Sciatic nerve (tissue), 2 donors: Measurements from ENCODE around the gene CYP2A6. TPM values are rescaled to one million over a fixed set of nuclear protein-coding genes. Genes with fewer than 3 reads are reported as not detected.
"Not testable (repeated sequence)": the region's sequence is repeated elsewhere in the genome, so short reads cannot be mapped to it uniquely, and the experiment has no call there.

Experiments used
- ATAC-seq: fragments of 200-7000 bp; cut with Tn5 transposase; one replicate; pipeline ENCODE4 v1.9.1; 2020; ENCODE audit warnings: mild to moderate bottlenecking, moderate library complexity
- DNase-seq: peaks from one replicate; pipeline ENCODE4 v3.0.0-alpha.2; 2020; ENCODE audit warnings: low spot score
- intact Hi-C: fragments of 100-400 bp; cut with DNase I; formaldehyde crosslinking; loops from one replicate; pipeline ENCODE4 v1.14.2; 2022
- total RNA-seq: library from RNA; stranded (reverse); fragmentation: NEBNext Ultra II Directional; extraction: Animal tissue kit (Norgen Biotek cat#: 25700); gene quantifications from one replicate; pipeline ENCODE4 v1.2.1, GENCODE V29; 2021
- donor health status: DM: no; HTN: no; CAD: no.
- donor health status: DM: no; HTN: no; CAD: no.

Gene CYP2A6
- total RNA-seq, 1 donor from 2014 or later = not detected

DNA sequence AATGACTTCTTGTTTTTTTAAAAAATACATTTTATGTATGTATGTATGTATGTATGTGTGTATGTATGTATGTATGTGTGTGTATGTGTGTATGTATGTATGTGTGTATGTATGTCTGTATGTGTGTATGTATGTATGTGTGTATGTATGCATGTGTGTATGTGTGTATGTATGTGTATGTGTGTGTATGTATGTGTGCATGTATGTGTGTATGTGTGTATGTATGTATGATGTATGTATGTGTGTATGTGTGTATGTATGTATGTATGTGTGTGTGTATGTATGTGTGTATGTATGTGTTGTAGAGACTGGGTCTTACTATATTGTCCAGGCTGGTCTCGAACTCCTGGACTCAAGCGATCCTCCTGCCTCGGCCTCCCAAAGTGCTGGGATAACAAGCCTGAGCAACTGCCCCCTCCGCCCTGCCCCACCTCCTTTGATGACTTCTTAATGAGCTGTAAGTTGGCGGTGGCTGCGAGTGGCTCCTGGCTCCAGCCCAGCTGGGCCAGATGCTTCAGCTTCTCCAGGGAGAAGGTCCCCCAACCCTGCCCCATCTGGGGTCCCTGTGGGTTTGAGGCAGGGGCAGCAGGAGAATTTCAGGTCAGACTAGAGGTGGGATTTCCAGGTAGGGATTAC, 24.7 kb downstream of the CYP2A6 start:
- DNase-seq, ATAC-seq, intact Hi-C loops: not testable (repeated sequence)

GRCh38 chr19:40824916-40825315, 25.3 kb downstream of the CYP2A6 start:
- ATAC-seq, intact Hi-C loops: not testable (repeated sequence)
- peak; percentile 46 for DNase-seq

DNA sequence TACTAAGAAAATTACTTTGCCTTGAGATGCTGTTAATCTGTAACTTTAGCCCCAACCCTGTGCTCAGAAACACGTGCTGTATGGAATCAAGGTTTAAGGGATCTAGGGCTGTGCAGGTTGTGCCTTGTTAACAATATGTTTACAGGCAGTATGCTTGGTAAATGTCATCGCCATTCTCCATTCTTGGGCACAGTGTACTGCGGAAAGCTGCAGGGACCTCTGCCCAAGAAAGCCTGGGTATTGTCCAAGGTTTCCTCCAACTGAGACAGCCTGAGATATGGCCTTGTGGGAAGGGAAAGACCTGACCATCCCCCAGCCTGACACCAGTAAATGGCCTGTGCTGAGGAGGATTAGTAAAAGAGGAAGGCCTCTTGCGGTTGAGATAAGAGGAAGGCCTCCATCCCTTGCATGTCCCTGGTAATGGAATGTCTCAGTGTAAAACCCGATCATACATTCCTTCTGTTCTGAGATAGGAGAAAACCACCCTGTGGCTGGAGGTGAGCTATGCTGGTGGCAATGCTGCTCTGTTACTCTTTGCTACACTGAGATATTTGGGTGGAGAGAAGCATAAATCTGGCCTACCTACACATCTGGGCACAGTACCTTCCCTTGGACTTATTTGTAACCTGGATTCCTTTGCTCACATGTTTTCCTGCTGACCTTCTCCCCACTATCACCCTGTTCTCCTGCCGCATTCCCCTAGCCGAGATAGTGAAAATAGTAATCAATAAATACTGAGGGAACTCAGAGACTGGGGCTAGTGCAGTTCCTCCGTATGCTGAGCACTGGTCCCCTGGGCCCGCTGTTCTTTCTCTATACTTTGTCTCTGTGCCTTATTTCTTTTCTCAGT, 27.3 kb downstream of the CYP2A6 start:
- ATAC-seq, intact Hi-C loops: not testable (repeated sequence)
- peak; percentile 35 for DNase-seq

DNA sequence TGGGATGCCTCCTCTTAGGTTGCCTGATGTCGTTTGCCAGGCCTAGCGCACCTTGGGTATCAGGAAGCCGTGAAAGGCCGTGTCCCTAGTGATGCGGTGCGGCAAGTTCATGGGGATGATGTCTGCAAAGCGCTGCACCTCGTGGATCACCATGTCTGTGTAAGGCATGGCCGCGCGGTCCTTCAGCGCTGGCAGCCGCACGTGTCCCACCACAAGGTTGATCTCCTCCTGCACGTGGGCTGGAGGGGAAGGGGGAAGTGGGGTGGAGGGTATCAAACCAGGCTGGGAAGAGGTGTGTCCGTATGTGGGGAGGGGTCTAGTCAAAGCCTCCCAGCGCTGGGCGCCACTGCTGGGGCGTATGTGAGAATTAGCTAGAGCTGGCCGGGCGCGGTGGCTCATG, 28.1 kb downstream of the CYP2A6 start:
- ATAC-seq = no peak
- peak; percentile 60 for DNase-seq

DNA sequence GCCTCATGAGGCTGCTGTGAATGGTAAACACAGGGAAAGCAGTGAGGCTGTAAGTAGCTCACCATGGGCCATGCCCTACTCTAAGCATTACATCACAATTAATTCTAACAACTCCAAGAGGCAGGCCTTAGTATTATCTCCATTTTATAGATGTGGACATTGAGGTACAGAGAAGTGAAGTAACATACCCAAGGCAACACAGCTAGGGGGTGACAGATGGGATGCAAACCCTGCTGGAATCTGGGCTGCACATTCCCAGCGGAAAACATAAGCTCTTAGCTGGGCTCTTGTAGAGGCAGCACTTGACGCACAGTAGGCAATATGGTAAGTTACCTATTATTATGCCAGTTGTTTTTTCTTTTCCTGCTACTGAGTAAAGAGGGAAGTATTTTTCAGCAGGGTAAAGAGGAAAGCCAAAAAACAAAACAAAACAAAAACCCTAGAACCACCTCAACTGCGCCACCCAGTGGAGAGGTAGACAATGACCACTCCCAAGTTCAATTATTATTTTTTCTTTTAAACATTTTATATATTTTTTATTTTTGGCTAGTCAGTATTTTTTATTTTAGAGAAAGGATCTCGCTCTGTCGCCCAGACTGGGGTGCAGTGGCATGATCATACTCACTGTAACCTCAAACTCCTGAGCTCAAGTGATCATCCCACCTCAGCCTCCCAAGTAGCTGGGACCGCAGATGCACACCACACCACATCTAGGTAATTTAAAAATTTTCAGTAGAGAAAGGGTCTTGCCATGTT, 30.6 kb downstream of the CYP2A6 start:
- ATAC-seq = peak; percentile 44

More for the DNA sequence above, 28.1 kb downstream of the CYP2A6 start:
- intact Hi-C loops = no loop called here

GRCh38 chr19:40818480-40819399, 31.5 kb downstream of the CYP2A6 start:
- intact Hi-C loops = not testable (repeated sequence)
- ATAC-seq = peak; percentile 91
- peak; percentile 92 for DNase-seq

More for the DNA sequence above, 30.6 kb downstream of the CYP2A6 start:
- peak; percentile 81 for DNase-seq
- intact Hi-C loops = not testable (repeated sequence)

DNA sequence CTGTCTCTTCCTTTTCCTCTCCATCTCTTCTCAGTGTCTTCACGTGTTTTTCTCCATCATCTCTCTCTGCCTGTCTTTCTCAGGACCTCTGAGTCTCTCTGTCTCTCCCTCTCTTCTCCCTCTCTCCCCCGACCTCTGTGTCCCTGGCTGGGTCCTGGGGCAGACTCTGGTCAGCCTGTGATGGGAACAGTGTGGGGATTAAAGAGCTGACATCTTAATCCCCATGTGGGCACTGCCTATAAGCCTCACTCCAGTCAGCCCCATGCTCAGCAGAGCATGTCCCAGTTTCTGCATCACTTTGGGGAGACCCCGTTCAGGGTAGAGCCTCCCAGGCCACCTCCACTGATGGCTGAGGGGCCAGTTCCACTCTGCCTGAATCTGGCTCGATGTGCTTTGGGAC, 35.0 kb downstream of the CYP2A6 start:
- DNase-seq (peak; percentile 49), ATAC-seq (no peak)
- intact Hi-C loops = no loop called here

DNA sequence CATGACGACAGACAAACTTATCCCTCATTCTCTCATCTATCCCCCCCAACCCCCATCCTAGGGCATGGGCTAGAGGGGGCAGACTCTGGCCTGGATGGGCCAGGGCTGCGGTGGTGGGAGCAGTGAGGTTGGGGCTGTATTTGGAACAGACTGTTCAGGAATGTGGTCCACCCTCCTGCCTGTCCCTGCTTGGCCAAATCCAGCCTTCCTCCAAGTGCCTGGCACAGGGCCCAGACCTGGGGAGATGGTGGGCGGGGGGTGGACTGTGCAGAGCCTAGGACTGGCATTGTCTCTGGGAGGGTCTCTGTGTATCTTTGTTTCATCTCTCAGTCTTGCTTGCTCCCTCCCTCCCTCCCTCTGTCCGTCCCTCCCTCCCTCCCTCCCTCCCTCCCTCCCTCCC, 37.1 kb downstream of the CYP2A6 start:
- ATAC-seq = no peak
- intact Hi-C loops = no loop called here
- DNase-seq = no peak

GRCh38 chr19:40812571-40812970, 37.7 kb downstream of the CYP2A6 start:
- intact Hi-C loops = not testable (repeated sequence)

GRCh38 chr19:40811478-40812341, 38.5 kb downstream of the CYP2A6 start:
- intact Hi-C loops = no loop called here
- ATAC-seq (no peak), DNase-seq (no peak)

More at GRCh38 chr19:40812571-40812970, 37.7 kb downstream of the CYP2A6 start:
- ATAC-seq, DNase-seq: not testable (repeated sequence)

DNA sequence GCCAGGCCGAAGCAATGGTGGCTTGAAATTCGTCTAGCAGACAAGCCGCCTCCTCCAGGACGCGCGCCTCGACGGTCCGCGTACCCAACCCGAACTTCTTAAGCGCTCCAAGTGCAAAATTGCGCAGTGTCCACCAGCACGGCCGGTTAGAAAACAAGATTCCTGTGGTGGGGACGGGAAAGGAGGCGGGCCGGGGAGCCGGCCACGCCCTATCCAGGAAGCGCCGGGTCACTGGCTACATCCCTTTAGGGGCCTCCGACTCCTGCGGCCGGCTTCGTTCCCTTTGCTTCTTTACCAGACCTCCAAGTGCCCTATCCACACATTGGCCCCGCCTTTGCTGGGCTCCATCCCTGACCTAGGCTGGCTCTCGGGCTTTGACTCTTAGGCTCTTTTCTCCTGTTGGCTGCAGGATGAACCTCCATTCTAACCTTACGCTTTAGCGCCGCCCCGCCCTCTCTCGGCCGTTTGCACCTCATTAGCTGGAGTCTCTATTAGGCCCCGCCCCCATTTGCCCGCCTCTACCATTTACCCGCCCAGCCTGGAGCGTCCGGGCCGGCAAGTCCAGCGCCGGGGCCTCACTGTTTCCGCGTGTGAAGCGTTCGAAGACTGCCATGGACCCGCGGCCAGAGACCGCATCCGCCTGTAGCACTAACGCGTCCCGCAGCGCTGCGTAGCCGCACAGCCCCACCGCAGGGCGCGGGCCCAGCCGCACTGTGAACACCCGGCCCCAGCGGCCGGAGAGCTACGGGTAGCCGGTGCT, 39.4 kb downstream of the CYP2A6 start:
- intact Hi-C loops = not testable (repeated sequence)
- ATAC-seq = peak; percentile 90
- peak; percentile 88 for DNase-seq

GRCh38 chr19:40810160-40810559, 40.1 kb downstream of the CYP2A6 start:
- no peak for DNase-seq
- intact Hi-C loops = no loop called here
- no peak for ATAC-seq

DNA sequence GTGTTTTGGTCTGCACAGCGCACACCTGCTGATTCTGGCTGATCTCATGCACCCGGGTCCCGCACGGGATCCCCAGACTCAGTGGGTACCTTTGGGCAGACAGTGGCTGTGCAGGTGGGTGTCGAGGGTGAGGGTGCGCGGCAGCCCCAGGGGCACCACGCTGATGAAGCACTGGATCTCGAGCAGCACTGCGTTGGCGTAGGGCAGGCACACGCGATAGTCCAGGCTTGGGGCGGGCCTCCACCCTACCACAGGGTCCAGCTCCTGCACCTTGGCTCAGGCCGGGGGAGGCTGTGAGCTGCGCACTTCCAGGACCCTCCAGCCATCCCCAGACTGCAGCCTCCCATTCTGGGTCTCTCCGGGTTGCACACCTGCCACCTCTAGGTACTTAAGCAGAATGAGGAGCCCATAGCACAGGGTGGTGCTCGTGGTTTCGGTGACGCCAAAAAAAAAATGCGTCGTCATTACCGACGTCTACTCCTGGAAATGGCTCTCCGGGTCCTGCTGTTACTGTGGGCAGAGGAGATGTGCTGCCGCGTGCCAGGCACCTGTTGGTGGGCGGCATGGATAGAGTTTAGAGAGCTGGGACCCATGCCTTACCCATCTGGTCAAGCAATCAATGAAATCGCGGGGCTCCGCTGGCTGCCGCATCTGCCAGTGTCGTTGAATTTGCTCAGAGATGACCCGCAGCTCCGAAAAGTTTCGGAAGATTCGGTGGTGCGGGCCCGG, 40.7 kb downstream of the CYP2A6 start:
- DNase-seq (no peak), ATAC-seq (no peak)
- intact Hi-C loops = loop anchor here (10.0 kb wide), 1 partner anchor 145 kb away; no protein-coding TSS in a partner anchor

DNA sequence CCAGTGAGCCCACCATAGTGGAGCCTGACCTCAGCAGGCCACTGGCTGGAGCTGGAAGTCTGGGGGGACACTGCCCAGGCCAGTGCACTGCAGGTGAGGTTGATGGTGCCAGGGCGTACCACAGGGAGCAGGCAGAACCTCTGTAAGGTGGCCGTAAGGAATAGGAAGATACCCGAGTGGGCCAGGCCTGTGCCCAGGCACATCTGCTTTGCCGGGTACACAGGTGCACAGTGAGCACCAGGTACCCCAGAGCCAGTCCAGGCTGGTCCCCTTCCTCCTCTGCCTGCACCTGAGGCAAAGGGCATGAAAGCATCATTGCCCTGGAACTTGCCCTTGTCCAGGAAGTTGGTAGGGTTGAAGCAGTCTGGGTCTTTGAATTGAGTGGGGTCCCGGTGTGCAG, 41.8 kb downstream of the CYP2A6 start:
- DNase-seq (no peak), ATAC-seq (no peak)
- intact Hi-C loops = loop anchor here (10.0 kb wide), 1 partner anchor 144 kb away; no protein-coding TSS in a partner anchor

DNA sequence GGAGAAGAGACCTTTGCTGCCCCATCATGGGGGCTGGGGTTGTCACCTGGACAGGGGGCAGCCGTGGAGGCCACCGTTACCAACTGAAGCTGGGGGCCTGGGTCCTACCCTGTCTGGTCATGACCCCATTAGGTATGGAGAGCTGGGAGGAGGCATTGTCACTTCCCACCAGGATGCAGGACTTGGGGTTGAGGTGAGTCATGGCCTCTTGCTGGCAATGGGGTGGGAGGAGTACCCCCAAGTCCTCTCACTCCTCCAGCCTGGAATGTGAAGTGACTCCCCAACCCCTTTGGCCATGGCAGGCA, 42.3 kb downstream of the CYP2A6 start:
- DNase-seq (no peak), ATAC-seq (no peak)
- intact Hi-C loops = loop anchor here (10.0 kb wide), 1 partner anchor 143 kb away; no protein-coding TSS in a partner anchor
